ENCODE data around the gene THAP8. TPM values are rescaled to one million over a fixed set of nuclear protein-coding genes. Genes with fewer than 3 reads are reported as not detected.

The THAP8 gene
- total and polyA plus RNA-seq, 2 of the 8 experiments (the other 6 are each of a cell fraction or from before 2014, with no cell fraction given) = 6.0 to 11.1 TPM

DNA sequence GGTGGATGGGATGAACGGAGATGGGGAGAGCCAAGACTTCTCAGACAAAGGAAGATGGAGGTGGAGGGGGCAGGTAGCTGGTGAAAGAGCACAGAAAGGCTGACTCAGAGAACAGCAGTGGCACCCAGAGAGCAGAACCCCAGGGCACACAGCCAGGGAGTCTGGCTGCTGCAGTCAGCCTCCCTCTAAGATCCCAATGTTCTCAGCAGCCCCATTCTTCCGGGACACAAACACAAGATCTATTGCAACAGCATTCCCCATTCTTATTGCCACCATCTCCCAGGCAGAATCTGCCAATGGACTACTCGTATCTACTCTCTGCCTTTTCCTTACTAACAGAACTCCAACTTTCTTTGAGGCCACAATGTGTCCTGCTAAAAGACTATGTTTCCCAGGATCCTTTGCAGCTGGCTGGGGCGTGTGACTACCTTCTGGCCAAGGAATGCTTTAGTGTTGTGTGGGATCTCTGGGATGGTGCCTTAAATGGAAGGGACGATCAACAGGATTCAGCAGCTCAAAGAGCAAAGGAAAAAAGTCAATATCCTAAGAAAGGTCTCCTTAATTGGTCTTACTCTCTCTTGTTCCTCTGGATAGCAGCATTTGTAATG lies 7.5 kb downstream of the THAP8 start (continued):
- TF ChIP-seq, protein P1, sequence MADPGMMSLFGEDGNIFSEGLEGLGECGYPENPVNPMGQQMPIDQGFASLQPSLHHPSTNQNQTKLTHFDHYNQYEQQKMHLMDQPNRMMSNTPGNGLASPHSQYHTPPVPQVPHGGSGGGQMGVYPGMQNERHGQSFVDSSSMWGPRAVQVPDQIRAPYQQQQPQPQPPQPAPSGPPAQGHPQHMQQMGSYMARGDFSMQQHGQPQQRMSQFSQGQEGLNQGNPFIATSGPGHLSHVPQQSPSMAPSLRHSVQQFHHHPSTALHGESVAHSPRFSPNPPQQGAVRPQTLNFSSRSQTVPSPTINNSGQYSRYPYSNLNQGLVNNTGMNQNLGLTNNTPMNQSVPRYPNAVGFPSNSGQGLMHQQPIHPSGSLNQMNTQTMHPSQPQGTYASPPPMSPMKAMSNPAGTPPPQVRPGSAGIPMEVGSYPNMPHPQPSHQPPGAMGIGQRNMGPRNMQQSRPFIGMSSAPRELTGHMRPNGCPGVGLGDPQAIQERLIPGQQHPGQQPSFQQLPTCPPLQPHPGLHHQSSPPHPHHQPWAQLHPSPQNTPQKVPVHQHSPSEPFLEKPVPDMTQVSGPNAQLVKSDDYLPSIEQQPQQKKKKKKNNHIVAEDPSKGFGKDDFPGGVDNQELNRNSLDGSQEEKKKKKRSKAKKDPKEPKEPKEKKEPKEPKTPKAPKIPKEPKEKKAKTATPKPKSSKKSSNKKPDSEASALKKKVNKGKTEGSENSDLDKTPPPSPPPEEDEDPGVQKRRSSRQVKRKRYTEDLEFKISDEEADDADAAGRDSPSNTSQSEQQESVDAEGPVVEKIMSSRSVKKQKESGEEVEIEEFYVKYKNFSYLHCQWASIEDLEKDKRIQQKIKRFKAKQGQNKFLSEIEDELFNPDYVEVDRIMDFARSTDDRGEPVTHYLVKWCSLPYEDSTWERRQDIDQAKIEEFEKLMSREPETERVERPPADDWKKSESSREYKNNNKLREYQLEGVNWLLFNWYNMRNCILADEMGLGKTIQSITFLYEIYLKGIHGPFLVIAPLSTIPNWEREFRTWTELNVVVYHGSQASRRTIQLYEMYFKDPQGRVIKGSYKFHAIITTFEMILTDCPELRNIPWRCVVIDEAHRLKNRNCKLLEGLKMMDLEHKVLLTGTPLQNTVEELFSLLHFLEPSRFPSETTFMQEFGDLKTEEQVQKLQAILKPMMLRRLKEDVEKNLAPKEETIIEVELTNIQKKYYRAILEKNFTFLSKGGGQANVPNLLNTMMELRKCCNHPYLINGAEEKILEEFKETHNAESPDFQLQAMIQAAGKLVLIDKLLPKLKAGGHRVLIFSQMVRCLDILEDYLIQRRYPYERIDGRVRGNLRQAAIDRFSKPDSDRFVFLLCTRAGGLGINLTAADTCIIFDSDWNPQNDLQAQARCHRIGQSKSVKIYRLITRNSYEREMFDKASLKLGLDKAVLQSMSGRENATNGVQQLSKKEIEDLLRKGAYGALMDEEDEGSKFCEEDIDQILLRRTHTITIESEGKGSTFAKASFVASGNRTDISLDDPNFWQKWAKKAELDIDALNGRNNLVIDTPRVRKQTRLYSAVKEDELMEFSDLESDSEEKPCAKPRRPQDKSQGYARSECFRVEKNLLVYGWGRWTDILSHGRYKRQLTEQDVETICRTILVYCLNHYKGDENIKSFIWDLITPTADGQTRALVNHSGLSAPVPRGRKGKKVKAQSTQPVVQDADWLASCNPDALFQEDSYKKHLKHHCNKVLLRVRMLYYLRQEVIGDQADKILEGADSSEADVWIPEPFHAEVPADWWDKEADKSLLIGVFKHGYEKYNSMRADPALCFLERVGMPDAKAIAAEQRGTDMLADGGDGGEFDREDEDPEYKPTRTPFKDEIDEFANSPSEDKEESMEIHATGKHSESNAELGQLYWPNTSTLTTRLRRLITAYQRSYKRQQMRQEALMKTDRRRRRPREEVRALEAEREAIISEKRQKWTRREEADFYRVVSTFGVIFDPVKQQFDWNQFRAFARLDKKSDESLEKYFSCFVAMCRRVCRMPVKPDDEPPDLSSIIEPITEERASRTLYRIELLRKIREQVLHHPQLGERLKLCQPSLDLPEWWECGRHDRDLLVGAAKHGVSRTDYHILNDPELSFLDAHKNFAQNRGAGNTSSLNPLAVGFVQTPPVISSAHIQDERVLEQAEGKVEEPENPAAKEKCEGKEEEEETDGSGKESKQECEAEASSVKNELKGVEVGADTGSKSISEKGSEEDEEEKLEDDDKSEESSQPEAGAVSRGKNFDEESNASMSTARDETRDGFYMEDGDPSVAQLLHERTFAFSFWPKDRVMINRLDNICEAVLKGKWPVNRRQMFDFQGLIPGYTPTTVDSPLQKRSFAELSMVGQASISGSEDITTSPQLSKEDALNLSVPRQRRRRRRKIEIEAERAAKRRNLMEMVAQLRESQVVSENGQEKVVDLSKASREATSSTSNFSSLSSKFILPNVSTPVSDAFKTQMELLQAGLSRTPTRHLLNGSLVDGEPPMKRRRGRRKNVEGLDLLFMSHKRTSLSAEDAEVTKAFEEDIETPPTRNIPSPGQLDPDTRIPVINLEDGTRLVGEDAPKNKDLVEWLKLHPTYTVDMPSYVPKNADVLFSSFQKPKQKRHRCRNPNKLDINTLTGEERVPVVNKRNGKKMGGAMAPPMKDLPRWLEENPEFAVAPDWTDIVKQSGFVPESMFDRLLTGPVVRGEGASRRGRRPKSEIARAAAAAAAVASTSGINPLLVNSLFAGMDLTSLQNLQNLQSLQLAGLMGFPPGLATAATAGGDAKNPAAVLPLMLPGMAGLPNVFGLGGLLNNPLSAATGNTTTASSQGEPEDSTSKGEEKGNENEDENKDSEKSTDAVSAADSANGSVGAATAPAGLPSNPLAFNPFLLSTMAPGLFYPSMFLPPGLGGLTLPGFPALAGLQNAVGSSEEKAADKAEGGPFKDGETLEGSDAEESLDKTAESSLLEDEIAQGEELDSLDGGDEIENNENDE (IDR thresholded peaks at IDR 0.05; ENCODE audit: insufficient replicate concordance, low read length) = no peak
- TF ChIP-seq RAD21 (IDR thresholded peaks at IDR 0.05 in 1 of 2, conservative IDR thresholded peaks at IDR 0.05 in 1 of 2; ENCODE audit: low read depth in 2 of 2, low read length in 2 of 2) = no peak
- no peak for TF ChIP-seq CTBP2 (IDR thresholded peaks at IDR 0.05; ENCODE audit: borderline replicate concordance, insufficient read depth, insufficient read length, low read length)
- TF ChIP-seq BCL11A (IDR thresholded peaks at IDR 0.05; ENCODE audit: low read depth in 2 of 2, low read length in 2 of 2) = no peak
- TF ChIP-seq SAP30 (IDR thresholded peaks at IDR 0.05; ENCODE audit: insufficient read depth, insufficient replicate concordance, low read length) = no peak
- no peak for TF ChIP-seq CHD1 (IDR thresholded peaks at IDR 0.05; ENCODE audit: low read depth, low read length)

Measured in H1 (cell line).